Right ventricle myocardium inferior (tissue), 1 donor: ENCODE results near the gene ARFGEF3. TPM values are rescaled to one million over a fixed set of nuclear protein-coding genes. Genes with fewer than 3 reads are reported as not detected.
A peak's percentile ranks its signal among the peaks of the same experiment; 100 is the strongest.
"Not testable (repeated sequence)": the region's sequence is repeated elsewhere in the genome, so short reads cannot be mapped to it uniquely, and the experiment has no call there.

Source experiments
- ATAC-seq: fragments of 200-7000 bp; cut with Tn5 transposase; one replicate; pipeline ENCODE4 v1.9.1; 2020; ENCODE audit warnings: mild to moderate bottlenecking, moderate library complexity
- DNase-seq: peaks from one replicate; pipeline ENCODE4 v3.0.0; 2021; ENCODE audit errors: missing footprints
- intact Hi-C: fragments of 100-400 bp; cut with DNase I; formaldehyde crosslinking; loops from one replicate; pipeline ENCODE4 v1.11.0; 2022
- total RNA-seq: library from RNA; stranded (reverse); fragmentation: NEBNext Ultra II Directional; extraction: Animal tissue kit (Norgen Biotek cat#: 25700); gene quantifications from one replicate; pipeline ENCODE4 v1.2.1, GENCODE V29; 2021
- donor health status: DM: no; HTN: yes; CAD: no; lungs with severe emphysema.

ARFGEF3 gene
- total RNA-seq, 1 donor from 2014 or later: 1.4 TPM

DNA sequence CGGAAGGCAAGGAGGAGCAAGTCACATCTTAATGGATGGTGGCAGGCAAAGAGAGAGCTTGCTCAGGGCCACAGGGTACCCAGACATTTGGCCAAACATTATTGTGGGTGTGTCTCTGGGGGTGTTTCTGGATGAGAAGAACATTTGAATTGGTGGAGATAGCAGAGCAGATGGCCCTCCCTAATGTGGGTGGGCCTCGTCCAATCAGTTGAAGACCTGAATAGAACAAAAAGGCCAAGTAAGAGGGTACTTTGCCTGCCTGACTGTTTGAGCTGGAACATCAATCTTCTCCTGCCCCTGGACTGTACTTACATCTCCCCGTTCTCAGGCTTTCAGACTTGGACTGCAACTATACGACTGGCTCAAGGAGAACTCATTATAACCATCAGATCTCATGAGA lies 160.2 kb downstream of the ARFGEF3 start:
- no peak for DNase-seq
- intact Hi-C loops: no loop called here
- ATAC-seq: no peak

DNA sequence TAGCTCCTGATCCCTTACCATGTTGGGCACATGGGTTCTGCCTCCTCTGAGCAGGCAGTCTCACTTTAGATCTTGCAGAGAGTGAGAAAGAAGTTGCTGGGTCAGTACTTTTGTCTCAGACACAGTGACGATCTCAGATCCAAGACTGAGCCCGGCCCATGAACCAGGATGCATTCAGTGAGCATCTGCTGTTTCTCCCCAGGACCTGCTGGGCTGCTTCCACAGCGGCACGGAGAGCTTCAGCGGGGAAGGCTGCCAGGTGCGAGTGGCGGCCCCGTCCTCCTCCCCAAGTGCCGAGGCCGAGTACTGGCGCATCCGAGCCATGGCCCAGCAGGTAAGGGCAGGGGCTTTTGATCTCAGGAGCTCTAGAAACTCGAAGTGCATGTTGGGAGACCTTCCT lies 162.1 kb downstream of the ARFGEF3 start:
- intact Hi-C loops: no loop called here
- ATAC-seq (no peak), DNase-seq (no peak)

DNA sequence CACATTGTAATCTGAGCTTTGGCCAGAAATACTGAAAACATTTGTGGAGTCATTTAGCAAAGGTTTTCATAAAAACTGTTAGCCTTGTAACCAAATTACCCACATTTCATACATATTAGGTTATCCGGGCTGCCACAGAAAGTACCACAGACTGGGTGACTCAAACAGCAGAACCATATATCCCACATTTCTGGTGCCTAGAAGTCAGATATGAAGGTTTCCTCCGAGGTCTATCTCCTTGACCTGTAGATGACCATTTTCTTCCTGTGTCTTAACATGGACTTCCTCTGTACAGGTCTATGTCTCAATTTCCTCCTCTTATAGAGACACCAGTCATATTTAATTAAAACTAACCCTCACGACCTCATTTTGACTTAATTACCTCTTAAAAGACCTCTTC lies 166.5 kb downstream of the ARFGEF3 start:
- DNase-seq (no peak), ATAC-seq (no peak)
- intact Hi-C loops: no loop called here

DNA sequence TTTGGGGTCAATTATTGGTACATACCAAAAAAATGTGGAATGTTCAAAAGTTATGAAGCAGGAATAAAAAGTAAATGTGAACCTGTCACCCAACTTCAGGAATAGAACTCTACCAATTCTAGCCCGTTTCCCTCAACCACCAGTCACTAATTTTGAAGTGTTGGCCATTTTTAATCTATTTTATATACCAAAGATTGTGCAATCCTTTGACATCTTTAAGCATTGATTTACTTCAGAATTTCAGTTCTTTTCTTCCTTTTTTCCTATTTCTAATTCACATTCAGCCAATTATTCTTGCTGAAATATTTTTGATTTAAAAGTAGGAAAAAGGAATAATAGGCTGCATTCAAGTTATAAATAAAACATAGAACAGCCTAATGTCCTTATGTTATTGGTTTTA lies 169.0 kb downstream of the ARFGEF3 start:
- no peak for ATAC-seq
- intact Hi-C loops: no loop called here
- DNase-seq: no peak

DNA sequence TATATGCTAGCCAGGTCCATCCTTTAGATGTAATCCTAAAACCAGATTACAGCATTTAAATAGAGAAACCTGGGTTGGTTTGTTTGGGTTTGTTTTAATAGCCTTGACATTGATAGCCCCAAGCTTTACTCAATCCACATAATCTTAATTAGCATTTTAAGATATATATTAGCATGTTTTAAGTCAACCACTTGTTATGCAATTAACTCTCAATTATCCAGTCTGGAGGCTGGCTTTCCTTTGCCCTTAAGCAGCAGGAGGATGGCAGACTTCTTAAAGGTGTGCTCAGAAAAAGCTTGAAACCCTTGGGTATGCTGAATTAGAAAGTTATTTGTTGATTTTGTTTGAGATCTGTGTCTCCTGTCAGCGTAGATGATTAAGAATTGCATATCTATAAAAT lies 169.7 kb downstream of the ARFGEF3 start:
- intact Hi-C loops: no loop called here

DNA sequence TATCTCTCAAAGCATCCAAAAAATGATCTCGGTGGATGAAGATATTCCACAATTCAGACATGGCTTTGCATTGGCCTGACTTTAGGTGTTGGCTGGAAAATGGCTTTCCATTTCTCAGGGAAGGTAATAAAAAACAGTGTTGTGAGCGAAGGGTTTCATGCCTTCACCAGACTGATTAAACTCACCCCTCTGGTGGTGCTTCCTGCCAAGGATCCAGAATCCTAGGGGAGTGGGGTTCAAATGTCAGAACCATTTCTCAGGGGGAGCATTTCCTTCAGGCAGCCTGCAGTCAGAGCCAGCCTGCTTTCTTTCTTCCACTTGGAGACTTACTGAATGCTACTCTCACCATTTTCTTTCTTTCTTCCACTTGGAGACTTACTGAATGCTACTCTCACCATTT lies 170.2 kb downstream of the ARFGEF3 start:
- intact Hi-C loops: no loop called here
- DNase-seq: no peak
- no peak for ATAC-seq

More for the DNA sequence above, 169.7 kb downstream of the ARFGEF3 start:
- ATAC-seq (no peak), DNase-seq (no peak)

DNA sequence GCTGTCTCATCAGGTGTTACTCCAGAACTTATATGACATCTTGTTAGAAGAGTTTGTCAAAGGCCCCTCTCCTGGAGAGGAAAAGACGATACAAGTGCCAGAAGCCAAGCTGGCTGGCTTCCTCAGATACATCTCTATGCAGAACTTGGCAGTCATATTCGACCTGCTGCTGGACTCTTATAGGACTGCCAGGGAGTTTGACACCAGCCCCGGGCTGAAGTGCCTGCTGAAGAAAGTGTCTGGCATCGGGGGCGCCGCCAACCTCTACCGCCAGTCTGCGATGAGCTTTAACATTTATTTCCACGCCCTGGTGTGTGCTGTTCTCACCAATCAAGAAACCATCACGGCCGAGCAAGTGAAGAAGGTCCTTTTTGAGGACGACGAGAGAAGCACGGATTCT lies 172.3 kb downstream of the ARFGEF3 start:
- intact Hi-C loops: no loop called here
- DNase-seq (no peak), ATAC-seq (peak; percentile 76)

DNA sequence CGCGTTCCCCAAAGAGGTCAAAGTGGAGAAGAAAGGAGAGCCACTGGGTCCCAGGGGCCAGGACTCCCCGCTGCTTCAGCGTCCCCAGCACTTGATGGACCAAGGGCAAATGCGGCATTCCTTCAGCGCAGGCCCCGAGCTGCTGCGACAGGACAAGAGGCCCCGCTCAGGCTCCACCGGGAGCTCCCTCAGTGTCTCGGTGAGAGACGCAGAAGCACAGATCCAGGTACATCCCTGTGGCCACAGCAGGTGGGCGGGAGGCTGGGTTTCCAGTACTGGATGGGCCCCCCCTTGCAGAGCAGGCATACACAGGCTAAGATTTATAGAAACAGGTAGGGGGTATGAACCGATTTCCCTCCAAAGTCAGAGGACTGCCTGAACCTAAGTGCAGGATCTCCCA lies 173.2 kb downstream of the ARFGEF3 start:
- ATAC-seq: no peak
- intact Hi-C loops: no loop called here
- DNase-seq: no peak

DNA sequence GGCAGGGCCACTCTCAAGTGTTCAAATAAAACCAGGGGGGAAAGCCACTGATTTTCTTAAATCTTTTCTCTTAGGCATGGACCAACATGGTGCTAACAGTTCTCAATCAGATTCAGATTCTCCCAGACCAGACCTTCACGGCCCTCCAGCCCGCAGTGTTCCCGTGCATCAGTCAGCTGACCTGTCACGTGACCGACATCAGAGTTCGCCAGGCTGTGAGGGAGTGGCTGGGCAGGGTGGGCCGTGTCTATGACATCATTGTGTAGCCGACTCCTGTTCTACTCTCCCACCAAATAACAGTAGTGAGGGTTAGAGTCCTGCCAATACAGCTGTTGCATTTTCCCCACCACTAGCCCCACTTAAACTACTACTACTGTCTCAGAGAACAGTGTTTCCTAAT lies 174.5 kb downstream of the ARFGEF3 start:
- intact Hi-C loops: no loop called here
- ATAC-seq (no peak), DNase-seq (no peak)

DNA sequence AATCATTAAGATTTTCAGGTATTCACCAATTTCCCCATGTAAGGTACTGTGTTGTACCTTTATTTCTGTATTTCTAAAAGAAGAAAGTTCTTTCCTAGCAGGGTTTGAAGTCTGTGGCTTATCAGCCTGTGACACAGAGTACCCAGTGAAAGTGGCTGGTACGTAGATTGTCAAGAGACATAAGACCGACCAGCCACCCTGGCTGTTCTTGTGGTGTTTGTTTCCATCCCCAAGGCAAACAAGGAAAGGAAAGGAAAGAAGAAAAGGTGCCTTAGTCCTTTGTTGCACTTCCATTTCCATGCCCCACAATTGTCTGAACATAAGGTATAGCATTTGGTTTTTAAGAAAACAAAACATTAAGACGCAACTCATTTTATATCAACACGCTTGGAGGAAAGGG lies 175.3 kb downstream of the ARFGEF3 start:
- ATAC-seq (no peak), DNase-seq (no peak)
- intact Hi-C loops: no loop called here

DNA sequence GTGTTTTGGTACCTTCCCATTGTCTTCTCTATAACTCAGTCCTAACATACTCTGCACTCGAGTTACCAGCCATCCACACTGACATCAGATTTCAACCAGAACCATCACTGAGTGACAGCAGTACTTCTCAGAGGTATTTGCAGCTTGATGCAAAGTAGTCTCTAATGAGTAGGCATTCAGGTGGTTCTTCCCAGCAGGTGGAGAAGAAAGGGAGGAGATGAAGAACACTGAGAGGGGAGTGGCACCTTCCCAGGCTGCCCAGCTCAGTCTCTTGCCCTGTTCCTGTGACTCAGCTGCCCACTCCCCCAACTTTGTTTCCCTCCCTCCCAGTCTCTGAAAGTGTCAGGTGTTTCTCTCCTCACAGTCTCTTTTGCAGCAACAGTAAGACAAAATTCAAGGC lies 177.3 kb downstream of the ARFGEF3 start:
- intact Hi-C loops: no loop called here

DNA sequence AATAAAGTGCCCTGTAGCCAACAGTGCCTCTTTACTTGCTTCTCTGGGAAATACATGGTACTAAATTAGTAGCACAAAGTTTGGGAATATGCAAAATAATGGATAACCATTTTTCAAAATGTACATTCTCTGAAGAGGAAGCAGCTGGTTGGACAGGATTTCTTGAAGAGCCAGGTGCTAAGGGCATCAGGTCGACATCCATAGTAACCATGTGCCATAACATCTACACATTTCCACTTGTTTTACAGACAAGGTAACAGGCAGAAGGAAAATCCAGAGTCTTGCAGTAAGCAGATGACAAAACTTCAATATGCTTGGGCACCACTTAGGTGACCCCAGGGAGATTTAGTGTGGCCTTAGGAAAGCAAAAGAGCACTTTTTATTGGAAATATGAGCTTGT lies 179.4 kb downstream of the ARFGEF3 start:
- DNase-seq: no peak
- no peak for ATAC-seq
- intact Hi-C loops: no loop called here

More for the DNA sequence above, 177.3 kb downstream of the ARFGEF3 start:
- DNase-seq (no peak), ATAC-seq (no peak)

DNA sequence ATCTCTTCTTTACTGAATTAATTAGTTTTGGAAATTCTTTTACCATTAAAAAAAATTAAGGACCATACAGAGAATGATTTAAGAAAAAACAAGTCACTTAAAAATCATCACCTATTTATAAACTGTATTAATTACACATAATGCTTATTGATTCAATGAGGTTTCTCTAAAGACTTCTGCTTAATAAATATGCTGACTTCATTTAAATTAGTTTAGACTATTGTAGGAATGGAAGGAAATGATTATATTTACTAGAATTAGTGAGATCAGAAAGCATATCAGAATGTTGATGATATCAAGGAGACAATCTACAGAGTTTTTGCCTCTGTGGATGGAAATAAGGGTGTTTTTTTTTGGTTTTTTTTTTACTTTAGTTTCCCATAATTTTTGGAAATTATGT lies 181.4 kb downstream of the ARFGEF3 start:
- ATAC-seq (no peak), DNase-seq (no peak)
- intact Hi-C loops: no loop called here

DNA sequence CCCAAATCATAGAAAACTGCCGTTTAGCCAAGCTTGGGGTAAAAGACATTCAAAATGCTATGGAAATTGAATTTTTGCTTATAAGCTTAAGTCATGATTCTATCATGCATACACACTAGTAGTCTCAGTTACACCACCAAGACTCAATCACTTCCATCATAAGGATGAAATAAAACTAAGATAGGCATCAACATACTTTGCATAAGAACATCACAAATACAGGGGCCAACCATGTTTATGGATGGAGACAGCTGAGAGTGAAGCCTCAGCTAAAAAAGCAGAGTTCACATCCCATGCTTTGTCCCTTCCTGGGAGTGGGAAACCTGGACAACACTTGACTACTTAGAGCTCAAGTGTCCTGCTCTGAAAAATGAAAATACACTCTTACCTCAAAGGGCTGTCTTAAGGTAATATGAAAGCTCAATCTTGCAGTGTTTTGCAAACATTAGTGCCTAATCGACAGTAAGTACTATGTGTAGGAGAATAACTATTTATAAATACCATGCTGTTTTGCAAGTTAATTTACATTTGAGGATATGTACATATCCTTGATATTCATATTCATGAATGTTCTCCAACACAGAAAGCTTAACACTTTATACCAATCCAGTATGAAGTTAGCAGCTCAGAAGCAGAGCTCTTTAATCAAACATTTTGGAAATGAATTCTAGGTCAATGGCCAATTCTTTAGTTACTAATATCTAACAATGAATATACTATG lies 184.0 kb downstream of the ARFGEF3 start:
- no peak for DNase-seq
- no peak for ATAC-seq
- intact Hi-C loops: no loop called here

DNA sequence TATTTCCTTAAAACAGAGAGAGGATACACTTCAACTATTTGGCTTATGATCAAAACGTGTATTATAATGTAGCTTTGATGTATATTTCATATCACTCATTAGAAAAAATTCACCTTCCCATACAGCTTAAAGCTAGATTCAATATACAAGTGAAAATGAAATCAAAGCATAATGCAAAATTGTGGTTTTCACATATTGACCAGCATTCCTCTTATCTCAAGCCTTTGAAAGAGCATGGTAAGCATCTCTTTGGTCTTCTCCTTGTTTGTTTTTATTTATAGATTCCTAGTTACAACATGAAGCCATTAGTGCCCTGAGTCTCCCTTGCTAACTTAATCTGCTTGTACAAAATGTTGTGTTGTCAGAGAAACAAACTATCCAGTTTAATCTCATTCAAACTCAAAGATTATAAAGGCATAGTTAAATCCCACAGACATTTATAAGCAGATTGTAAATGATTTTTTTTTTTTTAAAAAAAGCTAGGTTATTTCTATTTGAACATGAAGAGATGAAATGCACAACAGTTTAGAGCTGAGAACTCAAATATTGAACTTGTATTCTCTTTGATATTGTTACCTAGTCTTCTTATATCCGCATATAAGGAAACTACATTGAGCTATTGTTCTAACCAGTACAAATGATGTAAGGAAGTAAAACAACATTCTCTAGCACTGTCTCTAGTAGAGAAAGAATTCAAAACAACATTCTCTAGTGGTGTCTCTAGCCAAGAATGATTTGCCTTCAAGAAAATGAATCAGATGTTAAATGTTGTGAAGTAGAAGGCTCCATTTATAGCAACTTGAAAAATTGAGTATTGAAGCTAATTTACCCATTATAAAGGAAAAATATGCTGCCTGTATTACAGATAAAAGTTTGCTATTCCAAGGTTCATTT lies 184.8 kb downstream of the ARFGEF3 start:
- no peak for ATAC-seq
- intact Hi-C loops: no loop called here
- DNase-seq: no peak

DNA sequence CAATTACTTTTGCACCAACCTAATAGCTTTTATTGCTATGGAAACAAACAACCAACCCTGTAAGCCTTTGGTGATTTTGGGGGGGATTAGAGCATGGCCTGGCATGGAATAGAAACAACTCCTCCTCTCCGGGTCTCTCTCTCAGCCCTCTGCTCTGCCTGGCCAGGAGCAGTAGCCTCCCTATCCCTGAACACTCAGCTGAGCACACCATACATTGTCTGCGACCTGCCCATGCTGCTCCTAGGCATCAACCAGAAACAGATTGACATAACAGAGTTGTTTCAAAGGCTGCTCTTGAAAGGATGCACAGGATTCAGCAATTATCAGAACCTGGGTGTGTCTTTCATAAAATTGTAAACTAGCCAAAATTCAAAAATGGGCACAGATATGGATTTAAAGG lies 186.1 kb downstream of the ARFGEF3 start:
- intact Hi-C loops: no loop called here
- no peak for DNase-seq

DNA sequence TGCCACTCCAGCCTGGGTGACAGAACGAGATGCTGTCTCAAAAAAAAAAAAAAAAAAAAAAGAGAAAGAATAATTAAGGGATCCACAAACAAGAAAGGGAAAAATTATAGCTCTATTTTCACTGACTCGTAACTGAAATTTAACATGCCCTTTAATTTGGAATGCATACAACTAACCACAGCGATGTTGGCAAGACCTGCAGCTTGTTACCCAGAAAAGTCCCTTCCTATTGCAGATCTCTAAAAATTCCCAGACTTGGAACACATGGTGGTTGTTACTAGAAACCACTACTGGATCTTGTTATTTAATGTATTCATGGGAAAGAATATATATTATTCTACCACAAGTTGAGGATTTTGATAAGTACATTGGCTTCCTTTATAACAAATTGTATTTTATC lies 188.2 kb downstream of the ARFGEF3 start:
- DNase-seq (no peak), ATAC-seq (no peak)
- intact Hi-C loops: no loop called here

More for the DNA sequence above, 186.1 kb downstream of the ARFGEF3 start:
- no peak for ATAC-seq

DNA sequence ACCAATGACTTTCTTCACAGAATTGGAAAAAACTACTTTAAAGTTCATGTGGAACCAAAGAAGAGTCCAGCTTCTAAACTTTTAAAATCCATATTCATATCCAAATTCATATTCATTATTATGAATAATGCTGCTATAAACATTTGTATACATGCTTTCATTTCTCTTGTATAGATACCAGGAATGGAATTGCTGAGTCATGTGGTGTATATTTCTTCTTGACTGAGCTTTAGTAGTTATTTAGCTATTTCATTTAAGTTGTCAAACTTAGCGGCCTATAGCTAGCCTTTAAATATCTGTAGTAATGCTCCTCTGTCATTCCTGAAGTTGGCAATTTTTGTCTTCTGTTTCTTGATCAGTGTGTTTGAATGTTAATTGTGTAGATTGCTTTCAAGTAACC lies 196.2 kb downstream of the ARFGEF3 start:
- intact Hi-C loops: no loop called here
- DNase-seq (no peak), ATAC-seq (no peak)

DNA sequence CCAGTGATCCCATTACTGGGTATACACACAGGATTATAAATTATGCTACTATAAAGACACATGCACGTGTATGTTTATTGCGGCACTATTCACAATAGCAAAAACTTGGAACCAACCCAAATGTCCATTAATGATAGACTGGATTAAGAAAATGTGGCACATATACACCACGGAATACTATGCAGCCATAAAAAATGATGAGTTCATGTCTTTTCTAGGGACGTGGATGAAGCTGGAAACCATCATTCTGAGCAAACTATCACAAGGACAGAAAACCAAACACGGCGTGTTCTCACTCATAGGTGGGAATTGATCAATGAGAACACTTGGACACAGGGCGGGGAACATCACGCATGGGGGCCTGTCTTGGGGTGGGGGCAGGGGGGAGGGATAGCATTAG lies 206.9 kb downstream of the ARFGEF3 start:
- intact Hi-C loops: not testable (repeated sequence)

More for the DNA sequence above, 206.9 kb downstream of the ARFGEF3 start:
- ATAC-seq, DNase-seq: not testable (repeated sequence)
